SHP77 treated with DMSO at 0.1 percent for 48 hours (cell line): ENCODE data around the gene ARAP1.
A peak's percentile ranks its signal among the peaks of the same experiment; 100 is the strongest.

ENCODE experiments used
- DNase-seq: peaks from one replicate; lab custom pipeline; 2025; lab: John Stamatoyannopoulos, UW

ARAP1 gene

GRCh38 chr11:72703267-72704008 is 48.8 kb downstream of the ARAP1 start:
- DNase-seq, result no peak

- no peak for DNase-seq
Observed at GRCh38 chr11:72702577-72703241, 49.5 kb downstream of the ARAP1 start.

GRCh38 chr11:72702096-72702495 is 50.1 kb downstream of the ARAP1 start:
- DNase-seq, result no peak

- no peak for DNase-seq
Observed at GRCh38 chr11:72701466-72701865, 50.7 kb downstream of the ARAP1 start.

GRCh38 chr11:72700146-72700545 is 52.1 kb downstream of the ARAP1 start:
- no peak for DNase-seq

GRCh38 chr11:72697814-72698213 is 54.4 kb downstream of the ARAP1 start:
- DNase-seq, result no peak

- no peak for DNase-seq
Observed at GRCh38 chr11:72696866-72697700, 55.1 kb downstream of the ARAP1 start.

- DNase-seq, result no peak
Observed at GRCh38 chr11:72695354-72695753, 56.9 kb downstream of the ARAP1 start.

GRCh38 chr11:72693271-72693968 is 58.8 kb downstream of the ARAP1 start:
- no peak for DNase-seq

GRCh38 chr11:72692498-72693237 is 59.5 kb downstream of the ARAP1 start:
- DNase-seq, result no peak

- no peak for DNase-seq
Observed at GRCh38 chr11:72690166-72690565, 62.0 kb downstream of the ARAP1 start.

GRCh38 chr11:72688929-72689328 is 63.3 kb downstream of the ARAP1 start:
- DNase-seq, result no peak

GRCh38 chr11:72688486-72688885 is 63.7 kb downstream of the ARAP1 start:
- DNase-seq, result no peak

GRCh38 chr11:72687326-72687725 is 64.9 kb downstream of the ARAP1 start:
- DNase-seq, result no peak

- no peak for DNase-seq
Observed at GRCh38 chr11:72686639-72687220, 65.5 kb downstream of the ARAP1 start.

GRCh38 chr11:72685560-72686480 is 66.4 kb downstream of the ARAP1 start:
- no peak for DNase-seq

- peak; percentile 6 for DNase-seq
Observed at GRCh38 chr11:72684236-72684912, 67.8 kb downstream of the ARAP1 start.

- DNase-seq, result peak; percentile 51
Observed at GRCh38 chr11:72683782-72684200, 68.4 kb downstream of the ARAP1 start.

- no peak for DNase-seq
Observed at GRCh38 chr11:72682858-72683243, 69.4 kb downstream of the ARAP1 start.
